NOMO-1 (cell line): ENCODE data around the gene HSF5.
"Not testable (repeated sequence)": the region's sequence is repeated elsewhere in the genome, so short reads cannot be mapped to it uniquely, and the experiment has no call there.

Experiments used
- DNase-seq, 2 experiments: peaks; one replicate each; lab custom pipeline; 2025; ENCODE audit not compliant: unreplicated experiment in 2 of 2; lab: John Stamatoyannopoulos, UW

Gene HSF5

DNA sequence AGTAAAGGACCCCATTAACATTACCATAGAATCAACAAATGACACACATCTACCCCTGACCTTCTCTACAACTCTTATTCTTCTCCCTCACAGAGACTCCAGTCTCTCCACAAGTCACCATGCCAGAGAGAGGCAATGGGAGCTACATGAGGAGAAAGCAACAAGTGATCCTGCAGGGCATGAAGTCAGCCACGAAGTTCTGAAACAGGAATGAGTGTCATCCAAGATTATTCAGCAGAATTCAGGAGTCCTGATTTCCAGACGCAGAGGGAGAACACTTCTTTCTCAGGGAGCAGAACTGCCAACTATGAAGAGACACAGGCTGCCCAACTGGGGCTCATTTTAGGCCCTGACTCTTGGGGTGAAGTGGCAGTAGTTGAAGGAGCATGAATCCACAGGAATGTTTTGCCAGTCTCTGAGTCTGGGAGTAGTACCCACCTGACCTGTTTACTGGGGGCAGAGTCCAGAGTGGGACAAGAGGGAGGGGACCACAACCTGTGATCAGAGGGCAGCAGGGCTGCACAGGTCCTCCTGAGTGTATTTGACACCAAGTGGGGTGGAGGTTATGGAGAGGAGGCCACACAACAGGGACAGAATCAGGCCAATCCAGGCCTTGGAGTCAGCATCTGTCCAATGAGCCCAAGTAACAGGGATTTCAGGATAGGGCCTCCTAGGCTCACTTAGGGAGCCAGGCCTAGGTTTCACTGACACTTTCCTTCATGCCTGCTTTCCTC is 28.6 kb upstream of the HSF5 start:
- no peak for DNase-seq

DNA sequence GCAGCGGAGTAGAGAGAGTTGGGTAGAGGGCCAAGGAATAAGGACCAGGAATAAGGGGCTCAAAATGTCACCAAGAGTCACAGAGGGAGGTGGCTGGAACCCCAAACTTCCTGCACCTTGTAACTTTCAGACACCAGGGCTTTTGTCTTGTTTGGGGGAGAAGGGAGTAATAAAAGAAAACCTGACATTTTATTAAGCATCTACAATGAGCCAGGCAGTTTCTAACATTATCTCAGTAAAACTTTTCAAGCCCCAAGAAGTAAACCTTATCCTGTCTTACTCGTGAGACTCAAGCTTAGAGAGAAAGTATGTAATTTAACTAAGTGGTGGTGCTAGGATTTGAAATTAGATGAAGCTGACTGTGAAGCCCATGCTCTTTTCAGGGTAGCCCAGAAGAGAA is 27.1 kb upstream of the HSF5 start:
- DNase-seq: no peak

DNA sequence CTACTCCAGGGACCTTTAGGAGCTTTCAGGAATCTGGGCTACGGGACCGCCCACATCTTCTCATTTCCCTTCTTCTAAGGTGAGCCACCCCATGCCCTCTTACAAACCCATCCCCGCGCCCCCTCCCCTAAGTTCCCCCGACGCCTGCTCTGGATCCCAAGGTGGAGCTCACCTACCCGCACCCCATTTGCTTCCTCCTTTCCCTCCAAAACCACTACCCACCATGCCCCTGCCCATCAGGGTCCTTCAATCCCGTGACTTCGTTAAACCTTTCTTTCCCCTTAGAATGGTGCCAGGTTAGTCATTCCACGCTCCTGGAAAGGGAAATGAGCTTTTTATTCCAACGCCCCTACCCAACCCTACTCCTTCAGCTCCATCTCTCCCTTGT is 26.6 kb upstream of the HSF5 start:
- no peak for DNase-seq

DNA sequence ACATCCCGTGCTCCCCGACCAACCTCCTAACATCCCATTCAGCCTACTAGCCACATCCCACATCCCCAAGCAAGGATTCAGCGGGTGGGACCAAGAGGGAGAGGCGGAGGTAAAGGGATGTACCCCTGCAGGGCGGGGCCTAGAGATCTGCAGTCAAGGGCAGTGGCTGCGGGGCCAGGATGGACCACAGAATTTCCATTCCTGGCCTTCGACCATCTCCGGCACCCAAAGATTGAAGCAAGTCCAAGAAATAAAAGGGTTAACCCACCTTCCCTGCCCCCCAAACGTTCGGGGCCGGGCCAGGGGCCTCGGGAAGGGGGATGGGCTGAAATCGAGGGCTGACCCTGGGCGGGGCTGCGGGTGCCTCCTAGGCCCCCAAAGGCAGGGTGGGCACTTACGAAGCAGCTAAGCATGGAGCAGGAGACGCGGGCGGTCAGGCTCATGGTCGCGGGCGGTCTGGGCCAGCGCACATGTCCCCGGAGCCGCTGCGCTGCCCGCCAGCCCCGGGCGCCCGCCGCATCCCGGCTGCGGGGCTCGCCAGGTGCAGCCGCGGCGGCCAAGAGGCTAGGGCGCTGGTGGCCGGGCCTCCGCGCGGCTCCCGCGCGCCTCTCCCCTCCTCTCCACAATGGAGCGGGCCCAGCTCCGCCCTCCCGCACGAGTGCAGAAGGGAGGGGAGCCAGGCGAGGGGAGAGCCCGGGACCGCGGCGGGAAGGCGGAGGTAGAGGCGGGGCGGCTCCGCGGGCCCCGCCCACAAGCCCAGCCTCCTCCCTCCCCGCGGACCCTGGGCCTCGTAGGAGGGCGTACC is 26.0 kb upstream of the HSF5 start, which contains the start of gene MTMR4:
Gene MTMR4, minus strand, starts transcription at position 674 of the 805 bp plus-strand sequence. Its CDS starts 231 bp downstream, at position 443.
- peak; percentile 65 to 83 for DNase-seq

DNA sequence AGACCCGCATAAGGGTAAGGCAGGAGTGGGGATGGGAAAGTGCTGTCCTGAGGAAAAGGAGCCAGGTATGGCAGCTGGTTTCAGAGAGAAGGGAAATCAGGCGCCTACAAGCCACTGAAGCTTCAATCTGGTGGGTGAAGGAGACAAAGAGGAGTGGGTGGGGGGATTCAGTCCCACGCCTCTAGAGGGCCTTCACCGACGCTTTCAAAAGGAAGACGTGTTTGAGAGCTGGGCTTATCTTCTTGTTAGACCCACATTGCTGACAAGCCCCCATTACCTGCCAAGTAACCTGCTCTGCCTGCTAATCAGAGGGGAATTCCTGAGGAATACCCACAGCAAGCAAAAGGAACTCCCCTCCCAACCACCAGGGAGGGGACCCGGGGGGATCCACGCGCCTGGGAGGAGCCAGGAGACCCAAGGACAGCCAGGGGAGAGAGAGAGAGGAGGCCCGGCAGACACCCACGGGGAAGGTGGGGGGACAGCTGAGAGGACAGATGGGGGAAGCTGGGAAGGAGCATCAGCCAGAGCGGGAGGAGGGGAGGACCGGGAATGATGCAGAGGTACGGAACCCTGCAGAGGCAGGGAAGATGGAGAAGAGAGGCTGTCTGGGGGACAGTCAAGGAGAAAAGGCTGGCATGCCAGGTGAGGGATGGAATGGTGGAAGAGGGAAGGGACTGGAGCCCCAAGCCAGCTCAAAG is 25.2 kb upstream of the HSF5 start:
- no peak for DNase-seq

DNA sequence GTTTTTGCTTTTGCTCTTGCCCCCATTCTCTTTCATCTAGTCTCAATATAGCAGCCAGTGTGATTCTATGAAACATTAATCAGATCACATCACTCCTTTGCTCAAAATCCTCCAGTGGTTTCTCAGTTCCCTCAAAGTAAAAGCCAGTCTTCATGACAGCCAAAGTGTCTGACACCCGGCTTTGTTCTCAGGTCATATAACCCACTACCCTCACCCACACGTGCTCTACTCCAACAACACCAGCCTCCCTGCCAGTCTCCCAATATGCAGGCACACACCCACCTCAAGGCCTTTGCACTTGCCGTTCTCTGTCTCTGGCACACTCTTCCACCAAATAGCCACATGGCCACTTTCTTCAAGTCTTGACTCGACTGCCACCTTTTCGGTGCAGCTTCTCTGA is 21.9 kb upstream of the HSF5 start:
- no peak for DNase-seq

DNA sequence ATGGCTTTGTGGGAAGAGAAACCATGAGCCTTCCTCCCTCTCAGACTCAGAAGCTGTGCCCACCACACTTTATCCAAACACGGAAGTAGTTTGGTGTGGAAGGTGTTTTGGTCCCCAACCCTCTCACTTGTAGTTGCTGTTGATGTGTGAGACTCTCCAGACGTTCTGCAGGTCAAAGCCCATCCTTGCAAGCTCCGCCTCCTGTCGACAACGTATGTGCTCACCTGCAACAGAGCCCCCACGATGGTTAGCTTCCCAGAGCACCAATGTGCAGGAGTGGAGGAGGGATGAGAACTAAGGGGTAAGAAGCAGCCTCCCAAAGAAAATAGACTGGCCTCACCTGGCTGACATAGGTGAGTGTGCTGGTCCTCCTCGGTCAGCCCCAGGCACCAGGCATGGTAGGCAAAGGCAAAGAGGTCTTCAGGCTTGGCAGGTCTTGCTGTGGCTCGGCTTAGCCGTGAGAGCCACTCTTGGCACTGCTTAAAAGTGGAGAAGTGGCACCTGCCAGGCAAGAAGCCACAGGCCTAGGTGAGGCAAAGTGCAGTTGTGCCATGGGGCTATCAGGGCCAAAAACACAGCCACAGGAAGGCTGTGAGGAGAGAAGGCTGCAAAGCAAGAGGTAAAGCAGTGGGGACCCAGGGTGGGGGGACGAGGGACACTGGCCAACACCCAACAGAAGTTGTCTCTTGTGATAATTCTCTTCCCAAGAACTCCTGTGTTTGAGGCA is 20.3 kb upstream of the HSF5 start:
- DNase-seq: no peak

DNA sequence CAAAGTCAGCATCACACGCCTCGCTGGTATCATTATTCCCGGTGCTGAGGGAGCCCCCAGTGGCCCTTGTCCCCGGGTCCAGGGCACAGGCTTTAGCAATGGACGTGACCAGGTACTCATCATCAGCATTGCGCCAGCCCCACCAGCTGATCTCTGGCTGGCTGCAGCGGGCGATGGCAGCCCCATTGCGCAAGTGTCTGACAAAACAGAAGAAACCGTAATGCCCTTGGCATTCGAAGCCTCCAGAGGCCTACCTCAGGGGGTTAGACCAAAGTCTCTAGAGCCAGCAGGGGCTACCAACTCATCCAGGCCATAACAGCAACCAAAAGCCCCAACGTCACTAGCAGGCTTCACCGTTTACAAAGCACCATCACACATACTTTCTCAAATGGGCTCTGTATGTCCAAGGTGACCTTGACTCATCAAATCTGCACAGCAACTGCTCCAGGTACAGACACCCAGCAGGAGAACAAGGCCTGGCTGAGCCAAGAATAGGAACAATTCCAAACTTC is 19.0 kb upstream of the HSF5 start:
- DNase-seq: peak; percentile 74 to 85

DNA sequence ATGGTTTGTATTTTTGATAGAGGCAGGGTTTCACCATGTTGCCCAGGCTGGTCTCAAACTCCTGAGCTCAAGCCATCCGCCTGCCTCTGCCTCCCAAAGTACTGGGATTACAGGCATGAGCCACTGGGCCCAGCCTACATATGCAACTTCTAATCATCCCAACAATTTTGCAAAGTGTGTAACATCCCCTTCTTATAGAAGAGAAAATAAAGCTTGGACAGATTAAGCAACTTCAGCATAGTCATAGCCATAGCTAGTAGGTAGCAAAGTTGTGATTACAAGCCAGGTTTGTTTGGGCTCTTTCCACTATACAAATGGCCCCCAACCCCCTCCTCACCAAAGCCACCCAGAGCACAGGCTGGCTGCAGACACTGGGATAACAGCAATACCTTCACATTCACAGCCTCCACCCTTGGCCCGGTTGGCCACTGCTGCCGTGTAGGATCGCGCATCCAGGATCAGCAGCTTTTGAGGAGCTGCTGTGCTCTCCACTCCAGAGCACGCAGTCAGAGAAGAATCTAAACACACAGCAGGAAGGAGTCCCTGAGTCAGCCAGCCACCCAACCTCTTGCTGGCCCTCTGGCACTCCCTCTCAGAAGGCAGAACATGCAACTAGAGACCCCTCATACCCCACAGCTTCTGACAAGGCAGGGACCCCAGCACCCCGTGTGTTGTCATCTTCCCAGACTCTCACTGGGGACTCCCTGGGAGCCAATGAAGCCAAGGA is 18.3 kb upstream of the HSF5 start:
- no peak for DNase-seq

DNA sequence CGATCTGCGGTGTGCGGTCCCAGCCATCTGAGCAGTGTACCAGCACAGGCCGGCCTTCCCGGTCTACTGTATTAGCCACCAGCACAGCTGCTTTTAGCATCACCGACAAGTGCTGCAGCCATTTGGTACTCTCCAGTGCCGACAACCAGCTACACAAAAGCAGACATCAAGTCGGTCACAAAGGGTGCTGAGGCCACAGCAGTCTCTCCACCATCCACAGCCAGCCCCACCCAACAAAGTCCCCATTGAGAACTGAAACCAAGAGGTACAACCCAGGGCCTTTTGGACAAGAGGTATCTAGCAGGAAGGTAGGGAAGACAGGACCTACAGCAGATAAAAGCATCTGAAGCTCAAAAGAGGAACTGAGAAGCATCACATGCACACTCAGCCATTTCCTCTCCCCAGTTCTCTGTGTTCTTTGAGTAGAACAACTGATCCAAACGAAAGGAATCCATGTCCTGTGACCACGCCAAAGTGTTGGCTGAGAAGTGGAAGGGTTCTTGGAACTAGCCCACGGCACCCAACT is 16.7 kb upstream of the HSF5 start:
- peak; percentile 42 to 70 for DNase-seq

DNA sequence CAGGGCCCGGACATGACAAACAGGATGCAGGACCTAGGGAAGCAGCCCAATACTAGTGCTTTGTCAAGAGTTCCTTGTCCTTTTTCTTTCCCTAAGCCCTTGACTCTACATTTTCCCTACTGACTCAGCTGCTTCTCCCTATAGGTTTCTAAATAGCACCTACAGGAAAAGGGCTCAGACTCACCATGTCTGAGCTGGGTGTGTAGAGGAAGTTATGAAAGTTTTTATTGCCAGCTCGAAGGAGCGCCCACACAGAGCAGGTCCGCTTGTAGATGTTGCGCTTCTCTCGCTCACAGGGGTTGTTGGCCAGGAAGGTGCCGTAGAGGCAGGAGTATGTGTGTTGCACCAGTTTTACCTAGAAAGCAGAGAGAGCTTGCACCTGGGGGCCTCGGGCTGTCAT is 15.7 kb upstream of the HSF5 start:
- peak; percentile 60 to 70 for DNase-seq

DNA sequence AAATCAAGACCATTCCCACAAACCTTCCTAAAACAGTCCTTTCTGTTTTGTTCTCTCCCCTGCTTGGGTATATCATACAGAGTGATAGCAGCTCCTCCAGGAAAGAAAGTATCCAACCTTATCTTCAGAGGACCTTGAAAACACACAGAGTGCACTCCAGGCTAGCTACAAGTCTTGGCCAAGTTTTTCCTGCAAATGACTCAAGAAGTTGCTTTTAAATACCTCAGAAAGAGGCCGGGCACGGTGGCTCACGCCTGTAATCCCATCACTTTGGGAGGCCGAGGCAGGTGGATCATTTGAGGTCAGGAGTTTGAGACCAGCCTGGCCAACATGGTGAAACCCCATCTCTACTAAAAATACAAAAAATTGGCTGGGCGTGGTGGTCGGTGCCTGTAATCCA is 14.9 kb upstream of the HSF5 start:
- not testable (repeated sequence) for DNase-seq

DNA sequence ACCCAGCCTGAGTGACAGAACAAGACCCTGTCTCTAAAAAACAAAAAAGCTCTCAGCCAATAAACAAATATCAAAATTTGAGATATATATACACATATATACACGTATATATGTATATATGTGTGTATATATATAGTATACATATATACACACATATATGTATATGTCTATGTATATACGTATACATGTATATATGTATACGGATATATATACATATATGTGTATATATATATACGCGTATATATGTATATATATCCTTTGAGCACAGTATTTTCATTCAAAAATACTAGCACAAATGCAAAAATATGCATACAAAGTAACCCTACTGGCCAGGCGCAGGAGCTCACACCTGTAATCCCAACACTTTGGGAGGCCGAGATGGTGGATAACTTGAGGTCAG is 13.2 kb upstream of the HSF5 start:
- no peak for DNase-seq

DNA sequence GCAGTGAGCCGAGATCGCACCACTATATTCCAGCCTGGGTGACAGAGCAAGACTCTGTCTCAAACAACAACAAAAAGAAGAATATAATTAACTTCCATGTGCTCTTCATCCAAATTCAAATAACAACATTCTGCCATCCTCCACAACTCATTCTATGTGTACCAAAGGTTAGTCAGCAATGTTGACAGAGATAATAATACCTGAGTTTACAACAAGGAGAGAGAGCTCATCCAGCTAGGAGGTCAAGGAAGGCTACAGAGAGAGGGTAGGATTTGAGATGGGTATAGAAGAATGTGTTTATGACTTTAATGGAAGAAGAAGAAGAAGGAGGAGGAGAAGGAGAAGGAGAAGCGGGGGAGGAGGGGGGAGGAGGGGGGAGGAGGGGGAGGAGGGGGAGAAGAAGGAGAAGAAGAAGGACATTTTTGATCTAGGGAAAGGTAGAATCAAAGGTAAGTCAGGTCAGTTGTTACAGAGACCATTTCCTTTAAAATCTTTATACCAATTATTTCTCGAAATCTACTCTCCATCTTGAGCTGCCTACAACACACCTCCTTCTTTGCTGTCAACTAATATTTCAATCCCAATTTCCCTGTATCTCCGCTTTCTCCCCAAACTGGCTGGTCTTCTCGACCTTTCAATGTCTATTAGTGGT is 10.1 kb upstream of the HSF5 start:
- DNase-seq: no peak

DNA sequence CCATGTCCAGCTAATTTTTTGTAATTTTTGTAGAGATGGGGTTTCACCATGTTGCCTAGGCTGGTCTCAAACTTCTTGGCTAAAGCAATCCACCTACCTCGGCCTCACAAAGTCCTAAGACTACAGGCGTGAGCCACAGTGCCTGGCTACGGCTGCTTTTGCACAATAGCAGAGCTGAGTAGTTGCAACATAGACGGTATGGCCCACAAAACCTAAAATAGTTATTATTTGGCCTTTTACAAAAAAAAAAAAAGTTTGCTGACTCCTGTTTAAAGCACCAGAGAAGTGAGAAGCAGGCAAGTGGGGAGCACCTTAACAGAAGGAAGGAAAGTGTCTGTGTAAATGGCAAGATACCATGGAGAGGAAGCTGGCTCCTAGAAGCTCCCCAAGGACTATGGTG is 5.3 kb upstream of the HSF5 start:
- peak; percentile 79 to 80 for DNase-seq

DNA sequence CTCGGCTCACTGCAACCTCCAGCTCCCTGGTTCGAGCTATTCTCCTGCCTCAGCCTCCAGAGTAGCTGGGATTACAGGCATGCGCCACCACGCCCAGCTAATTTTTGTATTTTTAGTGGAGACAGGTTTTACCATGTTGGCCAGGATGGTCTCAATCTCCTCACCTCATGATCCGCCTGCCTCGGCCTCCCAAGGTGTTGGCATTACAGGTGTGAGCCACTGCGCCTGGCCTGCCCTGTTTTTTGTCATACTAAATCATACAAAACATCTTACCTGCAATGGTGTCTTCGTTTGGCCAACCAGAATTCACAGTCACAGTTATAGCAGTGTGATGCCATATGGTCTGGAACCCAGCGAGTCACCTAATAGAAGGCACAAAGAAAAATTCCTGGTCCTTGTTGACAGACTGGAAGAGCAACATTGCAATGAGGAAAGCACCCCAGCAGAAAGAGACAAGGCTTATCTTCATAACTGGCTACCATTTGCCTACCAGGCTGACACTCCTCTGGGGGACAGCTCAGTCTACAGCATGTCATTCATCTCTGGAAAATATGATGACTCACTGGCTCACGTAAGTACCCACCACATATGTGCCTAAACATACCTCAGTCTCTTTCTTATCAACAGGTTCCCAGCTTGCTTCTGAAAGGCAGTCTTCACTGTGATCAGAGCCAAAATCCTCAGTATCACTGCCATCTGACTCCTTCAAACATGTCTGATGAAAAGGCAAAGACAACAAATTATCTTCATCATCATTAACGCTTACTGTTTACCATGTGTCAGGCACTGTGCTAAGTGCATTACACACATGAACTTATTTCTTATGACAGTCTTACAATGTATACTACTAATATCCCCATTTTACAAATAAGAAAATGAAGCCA is 4.3 kb upstream of the HSF5 start:
- DNase-seq: no peak

DNA sequence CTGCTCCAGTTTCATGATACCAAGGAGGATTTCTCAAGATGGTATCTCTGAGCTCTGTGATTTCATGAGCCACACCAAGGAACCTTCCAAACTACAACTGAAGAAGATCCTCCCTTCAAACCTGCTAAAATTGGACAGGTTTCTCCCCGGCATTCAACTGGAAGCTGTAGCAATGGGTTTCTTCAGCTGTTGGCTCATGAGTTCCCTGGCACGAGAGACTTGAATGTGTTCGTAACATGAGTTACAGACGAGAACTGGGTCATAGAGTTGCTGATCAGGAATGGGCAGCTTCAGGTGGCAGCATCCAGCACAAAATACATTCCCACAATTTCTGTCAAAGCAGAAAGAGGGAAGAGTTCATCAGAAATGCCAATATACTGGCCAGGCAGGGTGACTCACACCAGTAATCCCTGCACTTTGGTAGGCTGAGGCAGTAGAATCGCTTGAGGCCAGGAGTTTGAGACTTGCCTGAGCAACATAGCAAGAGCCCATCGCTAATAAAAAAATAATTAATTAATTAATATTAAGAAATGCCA is 3.4 kb upstream of the HSF5 start:
- DNase-seq: no peak

DNA sequence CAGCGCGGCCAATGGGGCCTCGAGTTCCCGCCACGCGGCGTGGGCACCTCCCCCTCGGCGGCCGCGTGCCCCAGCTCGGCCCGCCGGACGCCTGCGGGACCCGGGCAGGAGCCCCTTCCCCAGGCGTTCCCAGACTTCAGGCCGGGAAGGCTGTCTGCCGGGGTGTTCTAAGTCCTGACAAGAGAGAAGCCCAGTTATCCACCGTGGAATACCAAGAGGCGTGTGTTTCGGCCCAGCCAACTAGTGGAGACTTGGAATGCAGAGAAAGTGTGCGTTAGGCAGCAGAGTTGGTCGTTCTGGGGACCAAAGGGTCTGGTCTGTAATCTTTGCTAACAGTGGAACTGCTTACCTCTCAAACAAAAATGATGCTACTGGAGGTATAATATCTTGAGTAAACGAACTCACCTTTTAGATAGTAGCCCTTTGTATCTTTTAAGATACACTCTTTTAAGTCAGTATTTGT is 251 bp upstream of the HSF5 start:
- no peak for DNase-seq
